Ecto neural progenitor cell (in vitro differentiated cells): Measurements from ENCODE around the gene SLC41A2.
"Not testable (repeated sequence)": the region's sequence is repeated elsewhere in the genome, so short reads cannot be mapped to it uniquely, and the experiment has no call there.

Source experiments
- DNase-seq: peaks from one replicate; pipeline ENCODE4 v3.0.0-alpha.2; 2018; ENCODE audit warnings: low spot score

The SLC41A2 gene

DNA sequence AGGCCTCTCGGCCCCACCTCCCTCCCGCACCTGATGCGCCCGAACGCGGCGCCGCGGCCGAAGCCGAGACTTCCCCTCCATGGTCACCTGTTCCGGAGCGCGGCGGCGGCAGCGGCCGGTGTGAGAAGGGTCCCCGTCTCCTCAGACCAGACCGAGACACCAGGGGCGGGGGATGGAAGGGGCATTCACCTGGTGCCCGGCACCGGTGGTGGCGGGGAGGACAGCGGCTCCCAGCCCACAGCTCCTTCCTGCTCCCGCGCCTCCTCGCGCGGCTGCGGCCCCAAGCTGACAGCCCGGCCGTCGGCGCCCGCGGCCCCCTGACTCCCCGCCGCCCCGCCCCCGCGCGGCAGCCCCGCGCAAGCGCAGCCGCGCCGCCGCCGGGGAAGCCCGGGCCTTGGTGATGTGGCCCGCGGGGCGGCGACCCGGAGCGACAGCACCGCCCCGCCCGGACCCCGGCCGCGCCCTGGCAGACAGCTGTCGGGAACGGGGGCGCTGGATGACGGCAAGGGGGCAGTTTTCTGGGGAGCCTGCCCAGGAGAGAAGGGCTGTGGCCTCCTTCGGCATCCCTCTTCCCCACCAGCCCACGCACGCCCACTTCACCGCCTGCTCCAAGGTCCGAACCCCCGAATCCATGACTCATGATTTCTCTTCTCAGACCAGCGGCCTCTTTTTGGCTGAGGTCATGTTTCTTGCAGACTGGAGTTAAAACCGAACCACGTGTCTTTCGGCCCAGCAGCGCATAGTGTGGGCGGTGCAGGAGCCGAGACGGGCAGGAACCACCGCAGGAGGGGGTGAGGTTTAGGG, at the start of gene SLC41A2:
SLC41A2 (minus strand) TSS at position 290 of the 804 bp plus-strand sequence. CDS start 29,763 bp downstream, outside the sequence.
- peak; percentile 89 for DNase-seq

DNA sequence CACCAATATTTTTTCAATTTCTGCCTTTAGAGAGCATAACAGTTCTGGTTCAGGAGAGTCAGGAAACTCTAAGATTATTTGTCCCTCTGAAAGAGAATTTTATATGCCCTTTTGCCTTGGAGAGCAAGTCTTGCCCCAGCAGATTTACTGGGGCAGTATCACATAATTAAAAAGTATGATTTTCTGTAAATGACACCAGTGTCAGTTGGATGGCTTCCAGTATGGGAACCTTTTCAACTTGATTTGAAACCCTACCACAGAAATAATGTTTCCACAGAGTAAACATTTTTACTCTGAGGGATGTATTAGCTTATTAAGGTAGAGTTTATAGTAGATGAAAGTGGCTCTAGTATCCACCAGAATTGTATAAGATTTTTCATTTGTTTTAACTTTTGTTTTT, 43.4 kb upstream of the SLC41A2 start:
- DNase-seq, result no peak

DNA sequence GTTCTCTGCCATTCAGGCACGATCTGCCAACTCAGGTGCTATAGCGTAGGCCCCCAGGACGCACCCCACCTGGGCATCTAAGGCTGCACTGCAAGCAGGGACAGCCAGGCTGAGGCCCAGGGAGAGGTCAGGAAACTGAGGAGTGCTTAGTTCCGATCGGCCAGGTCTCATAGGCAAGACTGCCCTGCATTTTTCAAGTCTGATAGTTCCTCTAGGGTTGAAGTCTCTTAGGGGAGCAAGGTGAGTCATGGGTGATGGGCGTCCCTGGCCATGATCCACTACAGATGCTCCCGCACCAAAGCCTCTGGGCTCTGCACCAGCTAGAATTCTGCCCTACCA, 41.2 kb upstream of the SLC41A2 start:
- DNase-seq, result no peak

DNA sequence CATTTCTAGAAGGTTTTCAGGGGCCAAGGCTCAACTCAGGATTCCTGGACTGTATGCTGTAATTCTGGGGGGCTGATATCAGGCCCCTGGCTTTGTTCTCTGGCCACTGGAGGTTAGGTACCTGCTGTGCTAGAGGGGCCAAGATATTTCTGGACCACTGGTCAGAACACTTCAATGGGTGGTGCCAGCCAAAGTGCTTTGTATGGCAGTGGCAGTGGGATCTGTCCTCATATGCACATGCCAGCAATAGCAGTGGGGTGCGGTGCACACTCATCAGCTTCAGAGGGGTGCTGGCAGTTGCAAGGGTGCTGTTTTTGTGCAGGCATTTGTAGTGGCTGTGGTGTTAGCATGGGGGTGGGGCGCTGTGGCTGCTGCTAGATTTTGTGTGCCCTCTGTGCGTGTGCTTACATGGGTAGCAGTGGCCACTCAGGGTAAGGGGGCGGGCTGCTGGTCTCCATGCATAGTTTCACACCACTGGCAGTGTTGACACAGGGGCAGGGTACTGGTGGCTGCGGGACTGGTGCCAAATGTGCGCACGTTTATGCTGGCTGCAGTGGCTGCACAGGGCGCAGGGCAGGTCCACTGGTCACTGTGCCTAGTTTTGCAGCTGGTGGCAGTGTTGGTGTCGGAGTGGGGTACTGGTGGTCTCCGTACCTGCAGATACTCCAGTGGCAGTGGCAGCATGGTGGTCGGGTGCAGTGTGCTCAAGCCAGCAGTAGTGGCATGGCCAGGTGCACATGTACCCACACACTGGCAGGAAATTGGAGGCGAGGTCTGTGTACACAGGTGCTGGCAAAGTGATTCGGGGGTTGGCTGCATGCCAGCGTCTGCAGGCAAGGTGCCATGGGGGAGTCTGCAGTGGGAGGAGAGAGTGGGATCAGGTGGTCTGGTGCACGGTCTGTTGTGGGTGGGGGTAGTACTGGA, 40.6 kb upstream of the SLC41A2 start:
- DNase-seq, result no peak

DNA sequence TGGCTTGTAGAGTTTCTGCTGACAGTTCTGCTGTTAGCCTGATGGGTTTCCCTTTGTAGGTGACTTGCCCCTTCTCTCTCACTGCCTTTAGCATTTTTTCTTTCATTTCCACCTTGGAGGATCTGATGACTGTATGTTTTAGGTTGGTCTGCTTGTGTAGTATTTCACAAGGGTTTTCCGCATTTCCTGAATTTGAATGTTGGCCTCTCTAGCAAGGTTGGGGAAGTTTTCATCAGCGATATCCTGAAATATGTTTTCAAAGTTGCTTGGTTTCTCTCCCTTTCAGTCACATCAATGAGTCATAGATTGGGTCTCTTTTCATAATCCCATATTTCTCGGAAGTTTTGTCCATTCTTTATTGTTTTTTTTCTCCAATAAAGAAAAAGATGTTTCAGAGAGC, 39.5 kb upstream of the SLC41A2 start:
- DNase-seq, result no peak

- no peak for DNase-seq
These were observed 36.2 kb upstream of the SLC41A2 start for GRCh38 chr12:104994336-104994735.

DNA sequence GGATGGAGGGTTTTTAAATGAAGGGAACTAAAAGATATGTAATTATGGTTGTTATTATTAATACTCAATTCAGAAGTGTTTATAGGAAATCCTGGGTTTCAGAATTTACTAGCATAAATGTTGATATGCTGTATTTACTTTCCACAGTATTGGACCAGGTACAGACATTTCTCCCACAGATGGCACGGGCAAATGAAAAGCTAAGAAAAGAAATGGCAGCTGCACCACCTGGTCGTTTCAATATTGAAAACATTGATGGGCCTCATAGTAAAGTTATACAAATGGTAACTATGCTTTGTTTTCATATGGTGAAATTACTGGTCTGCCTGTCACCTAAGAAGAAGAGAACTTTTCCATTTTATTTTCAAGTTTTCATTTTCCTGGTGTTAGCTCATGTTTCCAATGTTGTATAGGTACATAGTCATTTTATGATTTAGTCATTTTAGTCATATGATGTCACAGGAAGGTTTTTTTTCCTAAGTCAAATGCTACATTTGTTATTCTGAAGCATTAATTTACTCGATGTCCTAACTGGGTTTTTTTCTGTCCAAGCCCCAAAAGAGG, 33.6 kb upstream of the SLC41A2 start:
- DNase-seq, result no peak

DNA sequence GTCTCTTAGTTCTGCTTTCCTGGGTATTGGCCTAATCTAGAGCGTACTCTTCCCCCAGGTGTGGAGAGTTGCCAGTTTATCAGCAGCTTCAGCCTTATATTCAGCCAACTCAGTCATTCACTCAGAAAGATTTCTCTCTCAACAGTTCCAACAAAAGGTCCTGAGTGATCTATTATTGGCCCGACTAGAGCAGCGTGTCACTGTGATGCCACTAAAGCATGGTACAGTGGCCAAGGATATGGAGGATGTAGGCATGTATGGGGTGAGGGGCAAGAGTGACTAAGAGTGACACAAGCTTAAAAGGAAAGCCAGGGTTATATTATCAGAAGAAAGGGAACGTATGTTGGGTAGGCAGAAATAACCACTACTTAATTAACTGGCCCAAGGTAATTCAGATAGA, 32.9 kb upstream of the SLC41A2 start:
- DNase-seq, result no peak

DNA sequence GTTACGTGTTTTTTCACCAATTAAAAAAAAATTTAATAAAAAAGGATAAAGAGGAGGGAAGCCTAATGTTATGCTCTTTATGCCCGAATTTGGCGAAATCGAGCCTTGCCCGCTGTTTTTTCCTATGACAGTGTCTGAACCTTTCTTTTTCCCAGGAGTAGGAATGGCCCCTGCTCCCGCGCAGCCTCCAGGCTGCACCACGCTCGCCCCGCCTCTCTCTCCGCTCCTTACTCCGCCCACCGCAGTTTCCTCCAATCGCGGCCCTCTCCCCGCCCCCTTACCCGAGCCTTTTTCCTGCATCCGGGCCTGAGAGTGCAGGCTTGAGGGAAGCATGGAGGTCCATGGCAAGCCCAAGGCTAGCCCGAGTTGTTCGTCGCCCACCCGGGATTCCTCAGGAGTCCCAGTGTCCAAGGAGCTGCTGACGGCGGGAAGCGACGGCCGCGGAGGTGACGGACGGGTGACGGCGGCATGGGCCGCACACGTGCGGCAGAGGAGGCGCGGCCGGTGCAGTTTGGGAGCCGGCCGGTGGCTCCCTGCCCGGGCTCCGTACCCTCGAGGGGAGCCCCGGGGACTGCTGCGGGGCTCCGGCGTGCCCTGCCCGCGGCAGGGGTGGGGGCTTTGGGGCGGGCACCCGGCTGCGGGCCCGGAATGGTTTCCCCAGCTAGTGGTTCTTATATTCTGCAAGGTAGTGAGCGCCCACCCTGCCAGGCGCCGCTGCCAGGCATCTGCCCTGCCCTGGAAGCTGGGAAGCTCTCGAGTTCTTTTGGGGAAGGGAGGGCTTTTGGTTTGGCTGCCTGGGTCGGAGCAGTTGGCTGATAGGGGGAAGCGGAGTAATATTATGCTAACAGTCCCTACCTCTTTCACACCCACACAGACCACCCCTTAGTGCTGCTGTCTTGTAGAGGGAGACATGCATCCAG, 28.2 kb upstream of the SLC41A2 start, which contains the start of gene NOPCHAP1:
NOPCHAP1 (plus strand) TSS at position 295 of the 920 bp plus-strand sequence; CDS start at position 332, 37 bp downstream.
- DNase-seq, result peak; percentile 97

DNA sequence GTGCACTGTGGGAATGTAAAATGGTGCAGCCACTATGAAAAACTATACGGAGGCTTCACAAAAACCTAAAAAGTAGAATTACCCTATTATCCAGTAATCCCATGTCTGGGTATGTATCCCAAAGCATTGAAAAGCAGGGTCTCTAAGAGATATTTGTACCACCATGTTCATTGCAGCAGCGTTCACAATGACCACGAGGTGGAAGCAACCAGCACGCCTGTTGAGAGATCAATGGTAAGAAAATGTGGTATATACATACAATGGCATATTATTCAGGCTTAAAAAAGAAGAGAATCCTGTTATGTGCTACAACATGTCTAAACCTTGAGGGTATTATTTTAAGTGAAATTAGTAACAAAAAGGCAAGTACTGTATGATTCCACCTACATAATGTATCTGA, 27.1 kb upstream of the SLC41A2 start:
- DNase-seq, result no peak

GRCh38 chr12:104977688-104978087, 19.6 kb upstream of the SLC41A2 start:
- DNase-seq, result not testable (repeated sequence)

DNA sequence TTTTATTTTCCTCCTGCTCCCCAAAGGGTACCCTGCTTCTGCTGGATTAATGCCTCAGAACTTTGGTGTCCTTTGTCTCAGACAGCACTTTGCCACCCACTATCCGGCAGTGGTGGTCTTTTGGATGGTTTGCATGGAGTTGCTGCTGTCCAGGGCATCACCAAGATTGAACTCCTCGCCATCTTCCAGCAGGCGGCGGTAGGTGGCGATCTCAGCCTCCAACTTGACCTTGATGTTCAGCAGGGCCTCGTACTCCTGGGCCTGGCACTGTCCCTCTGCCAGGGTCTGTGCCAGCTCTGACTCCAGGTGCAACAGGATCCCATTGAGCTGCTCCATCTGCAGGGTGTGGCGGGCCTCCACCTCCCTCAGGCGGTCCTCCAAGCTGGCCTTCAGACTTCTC, 18.6 kb upstream of the SLC41A2 start:
- DNase-seq, result no peak

DNA sequence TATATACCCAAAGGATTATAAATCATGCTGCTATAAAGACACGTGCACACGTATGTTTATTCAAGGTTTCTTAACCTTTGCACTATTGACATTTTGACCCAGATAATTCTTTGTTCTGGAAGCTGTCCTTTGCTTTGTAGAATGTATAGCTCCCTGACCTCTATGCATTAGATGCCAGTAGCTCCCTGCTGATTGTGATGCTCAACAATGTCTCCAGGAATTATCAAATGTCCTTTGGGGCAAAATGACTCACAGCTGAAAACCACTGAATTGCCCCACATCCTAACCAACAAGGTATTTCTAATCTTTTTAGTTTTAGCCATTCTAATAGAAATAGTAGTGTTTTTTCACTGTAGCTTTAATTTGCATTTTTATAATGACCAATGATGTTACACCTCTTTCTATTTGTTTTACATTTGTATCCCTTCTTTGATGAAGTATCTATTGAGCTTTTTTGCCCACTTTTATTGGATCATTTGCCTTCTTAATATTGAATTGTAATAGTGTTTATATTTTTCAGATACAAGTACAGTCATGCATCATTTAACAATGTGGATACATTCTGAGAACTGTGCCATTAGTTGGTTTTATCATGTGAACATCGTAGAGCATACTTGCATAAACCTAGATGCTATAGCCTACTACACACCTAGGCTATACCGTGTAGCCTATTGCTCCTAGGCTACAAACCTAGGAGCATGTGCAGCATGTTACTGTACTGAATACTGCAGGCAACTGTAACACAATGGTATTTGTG, 17.7 kb upstream of the SLC41A2 start:
- DNase-seq, result no peak

DNA sequence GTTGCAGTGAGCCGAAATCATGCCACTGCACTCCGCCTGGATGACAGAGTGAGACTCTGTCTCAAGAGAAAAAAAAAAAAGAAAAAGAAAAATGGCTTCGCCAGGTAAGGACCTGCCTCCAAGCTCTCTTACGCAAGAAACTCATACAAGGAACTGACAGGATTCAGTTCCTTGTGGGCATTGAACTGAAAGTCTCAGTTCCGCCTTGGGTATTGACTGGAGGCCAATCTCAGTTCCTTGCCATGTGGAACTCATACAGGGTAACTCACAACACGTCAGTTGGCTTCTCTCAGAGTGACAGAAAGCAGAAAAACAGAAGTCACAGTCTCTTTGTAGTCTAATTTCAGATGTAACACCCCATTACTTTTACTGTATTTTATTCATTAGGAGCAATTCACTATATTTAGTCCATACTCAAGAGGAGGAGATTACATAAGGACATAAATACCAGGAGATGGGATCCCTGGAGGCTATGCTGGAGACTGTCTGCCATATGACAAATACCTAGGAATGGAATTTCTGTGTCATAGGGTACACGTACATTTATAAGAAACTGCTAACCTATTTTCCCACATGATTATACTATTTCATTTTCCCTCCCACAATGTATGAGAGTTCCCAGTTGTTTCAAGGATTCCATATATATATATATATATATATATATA, 16.7 kb upstream of the SLC41A2 start:
- no peak for DNase-seq

GRCh38 chr12:104973250-104973649, 15.2 kb upstream of the SLC41A2 start:
- no peak for DNase-seq

- no peak for DNase-seq
These were observed 13.2 kb upstream of the SLC41A2 start for GRCh38 chr12:104971306-104971705.

DNA sequence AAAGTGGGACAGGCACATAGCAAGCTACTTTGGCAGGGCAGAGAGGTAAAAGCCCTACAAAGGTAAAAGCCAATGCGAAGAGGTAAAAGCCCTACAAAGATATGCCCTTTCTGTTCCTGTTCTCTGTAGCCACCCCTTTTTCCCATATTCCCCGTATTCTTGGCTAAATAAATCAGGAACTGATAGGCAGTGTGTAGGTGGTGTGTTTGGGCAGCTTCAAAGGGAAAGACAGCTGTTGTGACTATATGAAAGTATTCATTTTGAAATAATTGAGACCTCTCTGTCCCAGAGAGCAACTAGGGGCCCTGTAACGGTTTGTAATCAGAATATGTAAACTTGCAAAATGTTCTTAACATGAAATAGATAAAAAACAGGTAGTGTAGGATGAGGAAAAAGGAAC, 11.3 kb upstream of the SLC41A2 start:
- no peak for DNase-seq

GRCh38 chr12:104966677-104967076, 8.6 kb upstream of the SLC41A2 start:
- DNase-seq, result no peak

GRCh38 chr12:104964856-104965205, 6.7 kb upstream of the SLC41A2 start:
- no peak for DNase-seq

- DNase-seq, result no peak
These were observed 6.2 kb upstream of the SLC41A2 start for GRCh38 chr12:104964167-104964855.
